ENCODE measurements around the gene ZNF814.
A peak's percentile ranks its signal among the peaks of the same experiment; 100 is the strongest.
"Not testable (repeated sequence)": the region's sequence is repeated elsewhere in the genome, so short reads cannot be mapped to it uniquely, and the experiment has no call there.

The ZNF814 gene

DNA sequence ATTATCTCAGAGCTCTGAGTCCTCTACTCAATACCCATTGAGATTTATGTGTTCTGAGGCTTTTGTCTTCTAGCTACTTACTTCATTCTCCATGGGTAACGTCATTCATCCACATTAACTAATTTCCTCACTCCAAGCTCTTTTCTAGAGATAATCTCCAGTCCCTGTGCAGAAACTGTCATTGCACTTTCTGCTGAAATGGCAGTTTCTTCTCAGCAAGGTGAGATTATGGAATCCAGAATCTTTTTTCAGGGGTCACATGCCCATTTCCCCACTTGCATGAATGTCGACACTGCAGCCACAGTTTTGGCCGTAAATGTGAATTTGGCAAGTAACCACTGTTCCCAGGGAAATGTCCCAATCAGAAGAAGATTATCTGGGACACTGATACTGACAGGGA, 26.5 kb downstream of the ZNF814 start:
- DNase-seq: not testable (repeated sequence)

DNA sequence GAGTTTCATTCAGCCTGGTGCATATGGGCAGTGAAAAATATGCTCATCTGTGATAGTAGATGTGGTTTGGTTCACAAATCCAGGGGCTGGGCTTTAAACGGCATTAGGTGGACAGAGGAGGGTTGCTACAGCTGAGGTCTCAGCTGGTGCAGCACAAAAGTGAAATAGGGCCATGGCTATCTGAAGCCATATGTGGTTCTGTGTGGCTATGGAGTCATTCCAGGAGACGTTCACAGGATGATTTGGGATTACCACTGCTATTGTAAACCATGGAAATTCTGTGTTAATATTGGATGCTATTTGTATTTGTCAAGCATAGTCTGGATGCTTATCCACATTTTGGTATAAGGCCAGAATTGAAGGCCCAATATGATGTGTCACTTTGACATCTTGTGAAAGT, 34.7 kb downstream of the ZNF814 start:
- not testable (repeated sequence) for DNase-seq

DNA sequence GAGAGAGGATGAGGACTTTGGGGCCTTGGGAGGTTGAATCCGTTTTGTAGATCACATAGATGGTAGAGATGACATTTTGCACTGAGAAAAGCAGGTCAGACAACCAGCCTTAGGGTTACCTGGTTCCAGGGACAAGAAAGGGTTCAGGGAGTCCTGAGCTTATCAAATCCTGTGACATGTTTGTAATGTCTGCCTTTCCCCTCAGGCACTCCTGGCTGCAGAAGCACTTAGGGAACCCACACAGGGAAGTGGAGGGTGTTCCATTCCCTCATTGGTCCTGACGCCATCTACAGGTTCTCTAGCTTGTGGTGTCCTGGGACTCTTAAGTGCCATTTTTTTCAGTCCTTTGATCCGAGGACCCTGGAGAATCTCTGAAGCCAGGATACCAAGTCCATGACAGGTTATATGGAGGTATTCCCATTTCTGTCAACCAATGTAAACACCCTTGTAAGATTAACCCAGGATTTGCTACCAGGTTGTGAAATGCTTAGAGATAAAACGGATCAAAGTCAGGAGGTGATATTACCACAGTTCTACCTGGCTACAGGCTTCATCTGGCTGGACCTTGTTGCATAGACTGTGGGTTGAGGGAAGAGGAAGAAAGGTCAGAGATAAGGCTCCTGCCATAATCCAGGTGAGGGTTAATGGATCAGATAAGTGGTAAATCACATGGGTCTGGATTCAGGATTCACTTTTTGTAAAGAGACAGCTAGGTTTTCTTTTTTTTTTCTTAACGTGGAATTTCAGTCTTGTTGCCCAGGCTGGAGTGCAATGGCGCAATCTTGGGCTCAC, 36.8 kb downstream of the ZNF814 start:
- not testable (repeated sequence) for DNase-seq

DNA sequence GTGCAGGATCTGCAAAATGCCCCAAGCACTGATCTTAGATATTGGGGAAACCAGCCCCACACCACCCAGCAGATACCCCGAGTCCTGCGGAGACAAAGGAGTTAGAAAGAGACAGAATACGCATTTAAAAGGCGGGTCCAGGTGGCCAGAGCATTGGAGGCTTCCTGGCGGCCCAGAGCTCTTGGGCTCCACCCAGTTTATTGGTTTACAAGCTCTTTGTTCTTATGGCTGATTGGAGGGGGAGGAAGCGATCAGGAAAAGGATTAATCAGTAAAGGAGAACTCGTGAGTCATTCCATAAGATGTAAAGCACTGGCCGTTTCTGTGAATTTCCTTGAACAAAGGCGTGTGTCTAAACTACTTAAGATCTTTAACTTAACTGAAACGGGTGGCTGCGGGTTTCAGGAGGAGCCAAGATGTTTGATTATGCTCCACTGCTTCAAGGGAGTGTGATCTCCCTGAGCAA, 38.3 kb downstream of the ZNF814 start:
- DNase-seq: no peak

DNA sequence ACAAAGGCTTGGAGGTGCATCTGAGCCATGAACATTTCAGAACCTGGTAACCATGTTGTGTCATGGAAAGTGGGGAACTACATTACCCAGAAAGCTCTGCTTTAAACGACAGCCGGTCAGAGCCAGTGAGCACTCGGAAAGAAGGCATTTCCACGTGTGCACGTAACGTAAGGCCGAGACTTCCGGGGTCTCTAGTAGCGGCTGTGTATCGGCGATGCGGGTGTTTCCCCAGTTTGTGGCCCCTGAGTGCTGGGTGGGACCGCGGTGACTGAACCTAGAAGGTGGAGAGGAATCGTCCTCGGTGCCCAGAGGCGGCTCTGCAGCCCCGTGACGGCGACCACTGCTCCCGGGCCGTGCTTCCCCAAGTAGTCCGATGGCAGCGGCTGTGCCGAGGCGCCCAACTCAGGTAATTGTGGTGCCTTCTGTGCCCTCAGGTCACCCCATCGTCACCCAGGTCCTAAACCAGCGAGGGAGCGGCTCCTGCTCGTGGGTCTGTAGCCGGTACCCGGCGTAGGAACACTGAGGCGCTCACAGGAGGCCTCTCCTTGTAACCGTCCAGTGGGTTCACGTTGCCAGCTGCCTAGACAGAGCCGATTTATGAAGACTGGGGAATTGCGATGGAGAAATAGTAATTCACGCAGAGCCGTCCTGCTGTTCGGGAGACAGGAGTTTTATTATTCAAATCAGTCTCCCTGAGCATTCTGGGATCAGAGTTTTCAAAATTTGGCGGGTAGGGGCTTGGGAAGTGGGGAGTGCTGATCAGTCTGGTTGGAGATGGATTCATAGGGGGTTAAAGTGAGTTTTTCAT, 39.0 kb downstream of the ZNF814 start, which contains the start of gene ZNF587:
ZNF587 (plus strand) TSS at position 194 of the 808 bp plus-strand sequence; CDS start at position 374, 180 bp downstream.
- peak in 50 of 51 donors; percentile 2 to 83 (median 52) for DNase-seq

DNA sequence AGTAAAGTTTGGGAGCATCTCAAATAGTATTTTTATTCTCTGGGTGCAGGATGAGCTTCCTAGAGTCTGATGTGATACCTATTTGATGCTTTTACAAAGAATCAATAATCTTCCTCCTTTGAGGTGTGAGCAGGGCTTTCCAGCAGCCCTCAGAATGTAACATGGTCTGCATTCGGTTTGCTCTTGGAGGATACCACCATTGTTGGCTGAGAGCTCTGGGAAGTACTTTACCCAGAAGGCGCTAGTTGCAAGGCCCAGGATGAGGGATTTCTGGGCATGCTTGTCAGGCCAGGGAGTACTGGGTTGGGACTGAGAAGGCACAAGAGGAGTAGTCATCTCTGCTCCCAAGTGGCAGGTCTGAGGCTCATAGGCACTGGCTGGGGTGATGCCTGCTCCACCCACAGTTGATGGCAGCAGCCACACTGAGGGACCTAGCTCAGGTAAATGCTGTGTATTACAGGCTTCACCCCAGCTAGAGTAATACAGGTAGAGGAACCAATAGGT, 39.6 kb downstream of the ZNF814 start:
- DNase-seq: not testable (repeated sequence)

DNA sequence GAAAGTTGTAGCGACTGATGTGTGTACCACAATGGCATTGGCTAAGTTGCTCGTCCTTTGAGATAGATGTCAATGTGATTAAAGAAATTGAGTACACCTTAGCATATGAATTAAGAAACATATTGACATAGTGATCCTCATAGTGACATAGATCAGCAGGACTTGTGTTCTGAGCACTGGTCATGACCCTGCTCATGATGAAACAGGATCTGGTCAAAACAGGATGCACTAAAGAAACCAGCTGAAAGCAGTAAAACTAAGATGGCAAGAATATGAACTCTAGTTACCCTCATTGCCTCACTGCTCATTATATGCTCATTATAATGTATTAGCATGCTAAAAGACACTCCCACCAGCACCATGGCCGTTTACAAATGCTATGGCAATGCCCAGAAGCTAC, 41.7 kb downstream of the ZNF814 start:
- DNase-seq: not testable (repeated sequence)

DNA sequence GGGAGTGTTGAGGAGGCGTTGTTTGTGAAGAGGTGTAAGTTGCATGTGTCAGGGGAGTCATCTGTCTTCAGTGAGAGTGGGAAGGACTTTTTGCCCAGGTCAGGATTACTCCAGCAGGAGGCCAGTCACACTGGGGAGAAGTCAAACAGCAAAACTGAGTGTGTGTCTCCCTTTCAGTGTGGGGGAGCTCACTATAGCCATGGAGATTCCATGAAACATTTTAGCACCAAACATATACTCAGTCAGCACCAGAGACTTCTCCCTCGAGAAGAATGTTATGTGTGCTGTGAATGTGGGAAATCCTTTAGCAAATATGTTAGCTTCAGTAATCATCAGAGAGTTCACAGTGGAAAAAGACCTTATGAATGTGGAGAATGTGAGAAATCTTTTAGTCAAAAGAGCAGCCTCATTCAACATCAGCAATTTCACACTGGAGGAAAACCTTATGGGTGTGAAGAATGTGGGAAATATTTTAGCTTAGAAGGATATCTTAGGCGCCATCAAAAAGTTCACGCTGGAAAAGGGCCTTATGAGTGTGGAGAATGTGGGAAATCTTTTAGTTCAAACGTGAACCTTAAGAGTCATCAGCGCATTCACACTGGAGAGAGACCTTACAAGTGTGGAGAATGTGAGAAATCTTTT, 47.6 kb downstream of the ZNF814 start:
- no peak for DNase-seq

DNA sequence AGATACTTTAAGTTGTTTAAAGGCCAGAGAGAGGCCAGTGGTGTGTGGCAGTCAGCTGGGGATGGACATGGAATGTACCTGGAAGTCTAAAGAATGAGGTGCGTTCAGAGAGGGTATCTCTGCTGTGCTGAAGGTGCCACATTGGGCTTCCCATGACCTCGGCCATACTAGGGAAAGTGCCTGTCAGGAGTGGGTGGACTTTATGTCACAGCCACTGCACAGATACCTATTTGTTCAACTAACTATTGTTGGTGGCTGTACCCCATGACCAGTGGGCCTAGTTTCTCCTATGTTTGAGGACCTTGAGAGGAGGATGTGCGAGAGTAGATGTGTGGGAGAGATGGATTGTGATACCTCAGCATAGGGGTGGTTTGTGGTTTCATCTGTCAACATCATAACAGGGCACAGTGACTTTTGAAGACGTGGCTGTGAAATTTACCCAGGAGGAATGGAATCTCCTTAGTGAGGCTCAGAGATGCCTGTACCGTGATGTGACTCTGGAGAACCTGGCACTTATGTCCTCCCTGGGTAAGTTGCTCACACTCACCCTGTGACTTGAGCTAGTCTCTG, 50.1 kb downstream of the ZNF814 start:
- DNase-seq: not testable (repeated sequence)

DNA sequence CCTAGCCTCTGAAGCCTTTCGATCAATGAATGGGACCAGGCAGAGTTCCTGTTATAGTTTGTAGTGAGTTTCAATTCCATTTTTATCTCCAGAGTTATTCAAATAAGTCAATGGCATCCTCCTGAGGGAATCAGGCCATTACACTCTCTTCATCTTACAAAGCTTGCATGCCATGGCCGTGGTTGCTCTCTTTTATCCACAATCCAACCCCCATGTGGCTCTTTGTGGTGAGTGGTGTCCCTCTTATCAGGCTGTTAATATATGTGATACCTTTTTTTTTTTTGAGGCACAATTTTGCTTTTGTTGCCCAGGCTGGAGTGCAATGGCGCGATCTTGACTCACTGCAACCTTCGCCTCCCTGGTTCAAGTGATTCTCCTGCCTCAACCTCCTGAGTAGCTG, 51.8 kb downstream of the ZNF814 start:
- not testable (repeated sequence) for DNase-seq

DNA sequence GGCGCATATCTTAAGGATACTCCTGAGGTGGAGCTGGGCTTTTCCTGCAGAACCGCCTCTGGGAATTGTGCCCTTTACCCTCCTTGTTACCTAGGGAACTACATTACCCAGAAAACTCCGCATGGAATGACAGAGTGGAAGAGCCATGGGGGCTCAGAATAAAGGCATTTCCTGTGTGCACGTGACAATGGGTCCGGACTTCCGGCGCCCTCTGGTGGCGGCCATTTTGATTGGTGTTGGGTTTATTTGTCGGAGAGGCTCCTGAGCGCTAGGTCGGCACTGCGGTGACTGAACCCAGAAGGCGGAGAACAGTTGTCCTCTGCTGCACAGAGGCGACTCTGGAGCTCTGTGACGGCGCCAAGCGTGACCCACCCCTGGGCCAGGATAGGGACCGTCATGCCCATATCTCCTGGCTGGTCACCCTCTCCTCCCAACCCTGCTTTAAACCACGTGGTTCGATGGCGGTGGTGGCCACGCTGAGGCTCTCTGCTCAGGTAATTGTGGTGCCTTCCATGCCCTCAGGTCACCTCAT, 58.7 kb downstream of the ZNF814 start, which contains the start of gene ZNF587B:
ZNF587B (plus strand) TSS at position 229 of the 532 bp plus-strand sequence; CDS start at position 459, 230 bp downstream.
- DNase-seq: peak in 46 of 51 donors; percentile 4 to 74 (median 48)

DNA sequence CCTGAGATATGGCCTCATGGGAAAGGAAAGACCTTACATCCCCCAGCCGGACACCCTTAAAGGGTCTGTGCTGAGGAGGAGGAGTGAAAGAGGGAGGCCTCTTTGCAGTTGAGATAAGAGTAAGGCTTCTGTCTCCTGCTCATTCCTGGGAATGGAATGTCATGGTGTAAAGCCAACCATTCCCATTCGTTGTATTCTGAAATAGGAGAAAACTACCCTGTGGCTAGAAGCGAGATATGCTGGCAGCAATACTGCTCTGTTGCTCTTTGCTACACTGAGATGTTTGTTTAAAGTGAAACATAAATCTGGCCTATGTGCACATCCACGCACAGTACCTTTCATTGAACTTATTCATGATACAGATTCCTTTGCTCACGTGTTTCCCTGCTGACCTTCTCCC, 59.5 kb downstream of the ZNF814 start:
- DNase-seq: no peak

DNA sequence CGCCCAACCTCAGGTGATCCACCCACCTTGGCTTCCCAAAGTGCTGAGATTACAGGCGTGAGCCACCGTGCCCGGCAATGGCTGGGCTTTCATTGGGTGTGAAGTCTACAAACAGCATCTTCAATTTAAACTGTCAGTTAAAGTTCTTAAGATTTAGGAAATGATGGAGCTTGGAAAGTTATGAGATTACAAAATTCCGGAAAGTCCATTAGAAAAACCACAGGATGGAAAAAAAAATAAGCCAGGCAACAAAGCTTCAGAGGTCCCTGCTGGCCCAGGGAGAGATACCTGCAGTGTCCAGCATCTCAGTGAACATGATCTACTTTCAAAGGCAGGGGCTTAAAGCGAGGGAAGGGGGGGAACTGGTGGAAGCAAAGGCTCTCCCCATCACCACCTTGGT, 63.3 kb downstream of the ZNF814 start:
- no peak for DNase-seq

DNA sequence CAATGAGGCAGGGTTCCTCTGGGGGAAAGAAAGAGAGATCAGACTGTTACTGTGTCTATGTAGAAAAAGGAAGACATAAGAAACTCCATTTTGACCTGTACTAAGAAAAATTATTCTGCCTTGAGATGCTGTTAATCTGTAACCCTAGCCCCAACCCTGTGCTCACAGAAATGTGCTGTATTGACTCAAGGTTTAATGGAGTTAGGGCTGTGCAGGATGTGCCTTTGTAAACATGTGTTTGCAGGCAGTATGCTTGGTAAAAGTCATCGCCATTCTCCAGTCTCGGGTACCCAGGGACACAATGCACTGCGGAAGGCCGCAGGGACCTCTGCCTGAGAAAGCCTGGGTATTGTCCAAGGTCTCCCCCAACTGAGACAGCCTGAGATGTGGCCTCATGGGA, 65.2 kb downstream of the ZNF814 start:
- DNase-seq: not testable (repeated sequence)

DNA sequence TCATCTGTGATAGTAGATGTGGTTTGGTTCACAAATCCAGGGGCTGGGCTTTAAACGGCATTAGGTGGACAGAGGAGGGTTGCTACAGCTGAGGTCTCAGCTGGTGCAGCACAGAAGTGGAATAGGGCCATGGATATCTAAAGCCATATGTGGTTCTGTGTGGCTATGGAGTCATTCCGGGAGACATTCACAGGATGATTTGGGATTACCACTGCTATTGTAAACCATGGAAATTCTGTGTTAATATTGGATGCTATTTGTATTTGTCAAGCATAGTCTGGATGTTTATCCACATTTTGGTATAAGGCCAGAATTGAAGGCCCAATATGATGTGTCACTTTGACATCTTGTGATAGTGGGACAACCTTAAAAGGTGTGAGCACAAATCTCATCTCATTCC, 65.7 kb downstream of the ZNF814 start:
- not testable (repeated sequence) for DNase-seq

DNA sequence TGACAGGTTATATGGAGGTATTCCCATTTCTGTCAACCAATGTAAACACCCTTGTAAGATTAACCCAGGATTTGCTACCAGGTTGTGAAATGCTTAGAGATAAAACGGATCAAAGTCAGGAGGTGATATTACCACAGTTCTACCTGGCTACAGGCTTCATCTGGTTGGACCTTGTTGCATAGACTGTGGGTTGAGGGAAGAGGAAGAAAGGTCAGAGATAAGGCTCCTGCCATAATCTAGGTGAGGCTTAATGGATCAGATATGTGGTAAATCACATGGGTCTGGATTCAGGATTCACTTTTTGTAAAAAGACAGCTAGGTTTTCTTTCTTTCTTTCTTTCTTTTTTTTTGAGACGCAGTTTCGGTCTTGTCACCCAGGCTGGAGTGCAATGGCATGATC, 67.3 kb downstream of the ZNF814 start:
- not testable (repeated sequence) for DNase-seq

DNA sequence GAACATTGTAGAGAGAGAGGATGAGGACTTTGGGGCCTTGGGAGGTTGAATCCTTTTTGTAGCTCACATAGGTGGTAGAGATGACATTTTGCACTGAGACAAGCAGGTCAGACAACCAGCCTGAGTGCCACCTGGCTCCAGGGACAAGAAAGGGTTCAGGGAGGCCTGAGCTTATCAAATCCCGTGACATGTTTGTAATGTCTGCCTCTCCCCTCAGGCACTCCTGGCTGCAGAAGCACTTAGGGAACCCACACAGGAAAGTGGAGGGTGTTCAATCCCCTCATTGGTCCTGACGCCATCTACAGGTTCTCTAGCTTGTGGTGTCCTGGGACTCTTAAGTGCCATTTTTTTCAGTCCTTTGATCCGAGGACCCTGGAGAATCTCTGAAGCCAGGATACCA, 67.7 kb downstream of the ZNF814 start:
- DNase-seq: not testable (repeated sequence)

DNA sequence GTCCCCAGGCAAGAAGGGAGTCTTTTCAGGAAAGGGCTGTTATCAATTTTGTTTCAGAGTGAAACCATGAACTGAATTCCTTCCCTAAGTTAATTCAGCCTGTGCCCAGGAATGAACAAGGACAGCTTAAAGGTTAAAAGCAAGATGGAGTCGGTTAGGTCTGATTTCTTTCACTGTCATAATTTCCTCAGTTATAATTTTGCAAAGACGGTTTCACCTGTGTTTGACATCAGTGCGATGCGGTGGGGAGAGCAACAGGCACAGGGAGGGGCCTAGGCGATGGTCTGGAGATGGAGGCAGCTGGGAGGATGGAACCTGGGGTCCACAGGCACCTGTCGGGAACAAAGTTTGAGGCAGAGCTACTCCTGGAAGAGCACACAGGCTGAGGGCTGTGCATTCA, 68.2 kb downstream of the ZNF814 start:
- no peak for DNase-seq

DNA sequence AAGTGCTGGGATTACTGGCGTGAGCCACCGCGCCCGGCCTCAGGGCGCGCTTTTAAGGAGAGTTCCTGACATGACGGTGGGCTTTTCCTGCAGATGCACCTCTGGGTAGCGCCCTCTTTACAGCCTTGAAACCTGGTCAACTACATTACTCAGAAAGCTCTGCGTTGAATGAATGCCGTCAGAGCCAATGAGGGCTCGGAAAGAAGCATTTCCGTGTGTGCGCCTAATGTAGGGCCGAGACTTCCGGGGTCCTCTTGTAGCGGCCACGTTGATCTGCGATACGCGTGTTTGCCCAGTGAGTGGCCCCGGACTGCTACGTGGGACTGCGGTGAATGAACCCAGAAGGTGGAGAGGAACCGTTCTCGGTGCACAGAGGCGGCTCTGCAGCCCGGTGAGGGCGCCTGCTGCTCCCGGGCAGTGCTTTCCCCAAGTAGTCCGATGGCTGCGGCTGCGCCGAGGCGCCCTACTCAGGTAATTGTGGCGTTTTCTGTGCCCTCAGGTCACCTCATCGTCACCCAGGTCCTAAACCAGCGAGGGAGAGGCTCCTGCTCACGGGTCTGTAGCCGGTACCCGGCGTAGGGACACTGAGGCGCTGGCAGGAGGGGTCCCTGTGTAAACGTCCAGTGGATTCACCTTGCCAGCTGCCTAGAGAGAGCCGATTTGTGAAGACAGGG, 69.2 kb downstream of the ZNF814 start:
- peak; percentile 3 to 91 (median 71) for DNase-seq

DNA sequence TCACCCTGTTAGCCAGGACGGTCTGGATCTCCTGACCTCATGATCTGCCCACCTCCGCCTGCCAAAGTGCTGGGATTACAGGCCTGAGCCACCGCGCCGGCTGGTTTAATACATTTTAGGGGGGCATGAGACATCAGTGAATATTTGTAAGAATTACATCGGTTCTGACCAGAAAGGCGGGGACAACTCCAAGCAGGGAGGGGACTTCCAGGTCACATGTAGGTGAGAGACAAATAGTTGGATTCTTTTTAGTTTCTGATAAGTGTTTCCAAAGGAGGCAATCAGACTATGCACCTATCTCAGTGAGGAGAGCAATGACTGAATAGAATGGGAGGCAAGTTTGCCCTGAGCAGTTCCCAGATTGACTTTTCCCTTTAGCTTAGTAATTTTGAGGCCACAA, 70.5 kb downstream of the ZNF814 start:
- DNase-seq: no peak
